IMR-90 (cell line): ENCODE results near the gene UBAP2L. TPM values are rescaled to one million over a fixed set of nuclear protein-coding genes. Genes with fewer than 3 reads are reported as not detected.

Source experiments
- ATAC-seq: fragments of 200-7000 bp; cut with Tn5 transposase; 2 replicates; pipeline ENCODE4 v1.9.1; 2020; ENCODE audit warnings: low read depth, mild to moderate bottlenecking, moderate library complexity
- BruUV-seq: library from RNA; stranded (reverse); fragments of 400-500 nt; replicated peaks from 2 replicates; lab custom pipeline; 2021; lab: Mats Ljungman, UMichigan
- CTCF ChIA-PET: fragments of 300-600 bp; formaldehyde crosslinking; extraction: SDS; loops from one replicate; lab custom pipeline; 2021; ENCODE audit warnings: antibody characterized with exemption; lab: Yijun Ruan, JAX
- POLR2A ChIA-PET: fragments of 300-600 bp; sonication (Branson Sonifier 250); formaldehyde crosslinking; loops from one replicate; lab custom pipeline; 2022; ENCODE audit warnings: antibody characterized with exemption; ENCODE audit not compliant: unreplicated experiment; lab: Charles Lee
- DNase-seq: peaks from one replicate; pipeline ENCODE4 v3.0.0; 2013
- H2AFZ ChIP-seq: replicated peaks from 2 replicates; pipeline ENCODE3; 2013; ENCODE audit warnings: low read length, mild to moderate bottlenecking; ENCODE audit not compliant: poor library complexity
- H2AK5ac ChIP-seq: 2 replicates; pipeline ENCODE4 v1.6.1; 2013; ENCODE audit warnings: low read depth, low read length, inconsistent platforms
- H2AK9ac ChIP-seq: replicated peaks from 2 replicates; pipeline ENCODE3; 2013; ENCODE audit warnings: mild to moderate bottlenecking, low read depth, low read length, moderate library complexity; ENCODE audit not compliant: poor library complexity
- H2BK120ac ChIP-seq: 2 replicates; pipeline ENCODE4 v1.6.1; 2013; ENCODE audit warnings: low read depth, low read length, inconsistent platforms
- H2BK15ac ChIP-seq: 3 replicates; pipeline ENCODE4 v1.6.1; 2013; ENCODE audit warnings: low read depth, low read length, inconsistent platforms
- H2BK20ac ChIP-seq: 2 replicates; pipeline ENCODE4 v1.6.1; 2013; ENCODE audit warnings: low read depth, mild to moderate bottlenecking, inconsistent platforms, low read length, moderate library complexity
- H2BK5ac ChIP-seq: 2 replicates; pipeline ENCODE4 v1.6.1; 2013; ENCODE audit warnings: mild to moderate bottlenecking, low read depth, low read length, inconsistent platforms; ENCODE audit not compliant: poor library complexity, severe bottlenecking
- H3K14ac ChIP-seq: replicated peaks from 2 replicates; pipeline ENCODE4 v1.6.1; 2013; ENCODE audit warnings: low read depth, low read length, inconsistent platforms
- H3K18ac ChIP-seq: 2 replicates; pipeline ENCODE4 v1.6.1; 2013; ENCODE audit warnings: low read depth, low read length, control low read depth
- H3K23ac ChIP-seq: 2 replicates; pipeline ENCODE4 v1.6.1; 2013; ENCODE audit warnings: low read depth, low read length, inconsistent platforms
- H3K27ac ChIP-seq: 2 replicates; pipeline ENCODE4 v1.5.1; 2013; ENCODE audit warnings: mild to moderate bottlenecking, control low read depth, low read length; ENCODE audit not compliant: insufficient read depth
- H3K27me3 ChIP-seq: 2 replicates; pipeline ENCODE4 v1.6.1; 2013; ENCODE audit warnings: low read length; ENCODE audit not compliant: control insufficient read depth, insufficient read depth
- H3K36me3 ChIP-seq: 2 replicates; pipeline ENCODE4 v1.6.1; 2013; ENCODE audit warnings: low read length, mixed read lengths; ENCODE audit not compliant: control insufficient read depth, insufficient read depth
- H3K4ac ChIP-seq: 2 replicates; pipeline ENCODE4 v1.6.1; 2013; ENCODE audit warnings: low read depth, low read length, inconsistent platforms
- H3K4me1 ChIP-seq: 2 replicates; pipeline ENCODE4 v1.6.1; 2013; ENCODE audit warnings: low read length, mixed read lengths; ENCODE audit not compliant: control insufficient read depth, insufficient read depth
- H3K4me2 ChIP-seq: 2 replicates; pipeline ENCODE4 v1.6.1; 2013; ENCODE audit warnings: low read depth, mild to moderate bottlenecking, control low read depth, low read length, moderate library complexity
- H3K4me3 ChIP-seq: 2 replicates; pipeline ENCODE4 v1.5.1; 2013; ENCODE audit warnings: low read depth, mild to moderate bottlenecking, control low read depth, low read length, moderate library complexity; ENCODE audit not compliant: insufficient read depth
- H3K56ac ChIP-seq: 2 replicates; pipeline ENCODE4 v1.6.1; 2013; ENCODE audit warnings: low read length, inconsistent platforms; ENCODE audit not compliant: insufficient read depth; ENCODE audit errors: extremely low read depth
- H3K79me1 ChIP-seq, 2 experiments: 2 replicates each; pipeline ENCODE4 v1.6.1; 2013; ENCODE audit warnings: low read length in 2 of 2, inconsistent platforms in 1 of 2, low read depth in 1 of 2
- H3K9ac ChIP-seq: 2 replicates; pipeline ENCODE4 v1.6.1; 2013; ENCODE audit warnings: low read depth, low read length, control low read depth
- H3K9me1 ChIP-seq: 2 replicates; pipeline ENCODE4 v1.6.1; 2013; ENCODE audit warnings: low read length, inconsistent platforms; ENCODE audit not compliant: insufficient read depth
- H3K9me3 ChIP-seq: 2 replicates; pipeline ENCODE4 v1.6.1; 2013; ENCODE audit warnings: low read length; ENCODE audit not compliant: control insufficient read depth, insufficient read depth
- H4K20me1 ChIP-seq: 2 replicates; pipeline ENCODE4 v1.6.1; 2013; ENCODE audit warnings: low read length, inconsistent platforms; ENCODE audit not compliant: insufficient read depth
- H4K5ac ChIP-seq: 2 replicates; pipeline ENCODE4 v1.6.1; 2013; ENCODE audit warnings: mild to moderate bottlenecking, low read depth, low read length, control low read depth
- H4K8ac ChIP-seq, 2 experiments: 2 replicates each; pipeline ENCODE4 v1.6.1; 2013; ENCODE audit warnings: low read depth in 2 of 2, low read length in 2 of 2, control low read depth in 1 of 2, inconsistent platforms in 1 of 2
- H4K91ac ChIP-seq: 2 replicates; pipeline ENCODE4 v1.6.1; 2013; ENCODE audit warnings: low read depth, low read length, inconsistent platforms; ENCODE audit not compliant: insufficient read depth
- CEBPB ChIP-seq: IDR thresholded peaks from 2 replicates; pipeline ENCODE4 v1.6.1; 2012; ENCODE audit warnings: low read depth, low read length, improper control_type of control experiment
- FOS ChIP-seq: fragments of 150-350 bp; IDR thresholded peaks from 2 replicates; pipeline ENCODE4 v1.6.1; 2016; ENCODE audit warnings: low read depth, low read length
- MAFK ChIP-seq: IDR thresholded peaks from 2 replicates; pipeline ENCODE4 v1.6.1; 2012; ENCODE audit warnings: low read depth, low read length, improper control_type of control experiment
- NFE2L2 ChIP-seq: fragments of 150-350 bp; IDR thresholded peaks from 2 replicates; pipeline ENCODE4 v1.6.1; 2016; ENCODE audit warnings: low read depth, mild to moderate bottlenecking, low read length
- POLR2A ChIP-seq: IDR thresholded peaks from 2 replicates; pipeline ENCODE4 v1.6.1; 2012; ENCODE audit warnings: mild to moderate bottlenecking, low read depth, low read length
- RCOR1 ChIP-seq: IDR thresholded peaks from 2 replicates; pipeline ENCODE4 v1.6.1; 2012; ENCODE audit warnings: mild to moderate bottlenecking, low read length, improper control_type of control experiment; ENCODE audit not compliant: insufficient replicate concordance
- SMC3 ChIP-seq: fragments of 150-350 bp; IDR thresholded peaks from 2 replicates; pipeline ENCODE4 v1.6.1; 2016; ENCODE audit warnings: low read depth, mild to moderate bottlenecking, antibody characterized with exemption, low read length, moderate library complexity
- WGBS, 2 experiments: methylation state at CpG; one replicate each; pipeline versions ENCODE4 v1.1.5 to v1.1.7; 2013; ENCODE audit warnings: missing lambda C conversion rate in 2 of 2; ENCODE audit not compliant: insufficient read length in 1 of 2; ENCODE audit errors: extremely low coverage in 2 of 2; 5-methylcytosine and 5-hydroxymethylcytosine counted together
- dilution Hi-C: fragments of 300-500 bp; cut with HindIII; formaldehyde crosslinking; loops from one replicate; pipeline ENCODE4 v1.14.3; 2018; ENCODE audit warnings: low sequenced_read_pairs; ENCODE audit not compliant: unreplicated experiment
- in situ Hi-C: fragments of 300-500 bp; cut with MboI; formaldehyde crosslinking; loops from 3 replicates; pipeline ENCODE4 v1.14.3; 2019; ENCODE audit warnings: low sequenced_read_pairs, inconsistent platforms, mixed read lengths
- intact Hi-C: fragments of 100-400 bp; cut with micrococcal nuclease; formaldehyde crosslinking; loops from 2 replicates; pipeline ENCODE4 v1.10.0; 2022
- polyA plus RNA-seq, 3 experiments: library from polyadenylated mRNA; depleted of rRNA; stranded (reverse); fragments of >200 nt; gene quantifications; 2 replicates each; pipeline ENCODE4 v1.2.3, GENCODE V29; 2012; ENCODE audit warnings: low replicate concordance in 1 of 3
- total RNA-seq: library from RNA; depleted of rRNA; stranded (reverse); fragments of >200 nt; gene quantifications from 2 replicates; pipeline ENCODE4 v1.2.3, GENCODE V29; 2012

UBAP2L gene
- total and polyA plus RNA-seq, 2 of the 4 experiments (the other 2 are of a cell fraction), result 57.5 to 149 TPM

DNA sequence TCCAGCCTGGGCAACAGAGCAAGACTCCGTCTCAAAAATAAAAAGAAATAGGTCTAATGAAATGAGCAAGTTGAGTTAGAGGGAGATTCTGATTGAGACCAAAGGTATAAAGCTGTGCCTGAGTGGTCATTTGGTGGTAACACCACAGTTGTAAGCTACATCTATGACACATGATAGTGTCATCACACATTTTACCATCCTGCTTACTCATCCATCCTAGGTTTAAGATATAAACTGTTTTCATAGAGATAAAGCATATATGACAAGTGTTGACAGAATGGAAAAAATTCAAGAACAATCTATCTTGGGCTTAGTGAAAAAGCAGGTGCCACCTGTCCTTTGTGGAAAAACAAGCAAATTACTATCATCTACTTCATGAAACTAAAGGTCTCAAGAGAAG is 7.5 kb upstream of the UBAP2L start:
- Histone ChIP-seq H2BK5ac (no peak overlapping the region), H2AFZ (no peak overlapping the region), H3K4me3 (no peak overlapping the region), H3K18ac (no peak overlapping the region), H3K23ac (no peak overlapping the region), H2BK20ac (no peak overlapping the region), H3K27me3 (no peaks in the 10 kb centered on the region), H3K79me1 (peaks cover 18 to 50% of the 10 kb centered on the region in 2 experiments), H2AK9ac (no peak overlapping the region), H3K9me1 (no peaks in the 10 kb centered on the region; the same call in 1 of the 2 replicates), H3K4me1 (peaks cover 6% of the 10 kb centered on the region; the same call in 1 of the 2 replicates), H3K27ac (no peak overlapping the region), H3K56ac (no peak overlapping the region), H4K8ac (no peak overlapping the region), H2BK120ac (no peak overlapping the region), H3K9ac (no peak overlapping the region), H3K14ac (no peak overlapping the region), H3K4me2 (no peak overlapping the region), H4K20me1 (peaks cover 4% of the 10 kb centered on the region), H2AK5ac (no peak overlapping the region), H3K4ac (no peak overlapping the region), H4K5ac (no peak overlapping the region), H3K9me3 (no peaks in the 10 kb centered on the region), H4K91ac (no peak overlapping the region), H3K36me3 (peaks cover 42% of the 10 kb centered on the region), H2BK15ac (no peak overlapping the region)
- no CpG with 5 or more reads among the region's 1 CpG for WGBS, 2 experiments
- dilution Hi-C loops, result no loop called here
- in situ Hi-C loops, result no loop called here
- ChIA-PET POLR2A (no interaction called here), CTCF (interaction anchor here (1.2 kb wide), 1 partner anchor 14 kb away, joined by 5 read pairs; no protein-coding TSS in a partner anchor)
- ATAC-seq (peak; percentile 73), DNase-seq (peak; percentile 86)
- BruUV-seq, result no TSS peak
- TF ChIP-seq NFE2L2 (no peak), MAFK (0 out of 2 replicates have a peak, but pooled peaks have one; percentile 17), FOS (peak; percentile 52; the same call in 1 of the 2 replicates), CEBPB (peak; percentile 36; the same call in 1 of the 2 replicates), RCOR1 (peak; percentile 69), SMC3 (no peak), POLR2A (no peak)
- intact Hi-C loops, result no loop called here
